Gastrocnemius medialis (tissue), 4 donors: ENCODE measurements around the gene C18orf63. TPM values are rescaled to one million over a fixed set of nuclear protein-coding genes. Genes with fewer than 3 reads are reported as not detected.

Experiments
- ATAC-seq, 2 donors: fragments of 150-250 bp; one replicate each; pipeline ENCODE4 v1.9.1; 2016
- DNase-seq, 2 donors: peaks; one replicate each; pipeline ENCODE4 v3.0.0-alpha.2; 2019
- H3K27ac ChIP-seq, 4 donors: fragments of 200-600 bp; sonication (generic); 1 replicate in 1 of 4; 2 replicates in 3 of 4; pipeline ENCODE4 v1.5.1; 2016 to 2018; ENCODE audit warnings: mild to moderate bottlenecking in 2 of 4, moderate library complexity in 1 of 4
- H3K27me3 ChIP-seq, 3 donors: fragments of 200-600 bp; sonication (generic) in 2 of 3; 1 replicate in 1 of 3; 2 replicates in 2 of 3; pipeline versions ENCODE4 v1.5.1 to v1.6.0; 2016 to 2019; ENCODE audit warnings: mild to moderate bottlenecking in 1 of 3, moderate library complexity in 1 of 3
- H3K36me3 ChIP-seq, 2 donors: fragments of 200-600 bp; sonication (generic) in 1 of 2; one replicate each; pipeline ENCODE4 v1.5.1; 2017 to 2018
- H3K4me1 ChIP-seq, 2 donors: fragments of 200-600 bp; sonication (generic) in 1 of 2; one replicate each; pipeline ENCODE4 v1.5.1; 2016 to 2017; ENCODE audit warnings: mild to moderate bottlenecking in 2 of 2
- H3K4me3 ChIP-seq, 4 donors: fragments of 200-600 bp; sonication (generic) in 3 of 4; 1 replicate in 1 of 4; 2 replicates in 3 of 4; pipeline ENCODE4 v1.5.1; 2016 to 2019; ENCODE audit warnings: mild to moderate bottlenecking in 2 of 4
- H3K9me3 ChIP-seq, 3 donors: fragments of 200-600 bp; sonication (generic) in 2 of 3; 1 replicate in 1 of 3; 2 replicates in 2 of 3; pipeline ENCODE4 v1.5.1; 2016 to 2019
- POLR2A ChIP-seq, 2 donors: fragments of 450-650 bp; IDR thresholded peaks; one replicate each; pipeline ENCODE4 v1.6.1; 2017; ENCODE audit warnings: antibody characterized with exemption in 2 of 2, mild to moderate bottlenecking in 2 of 2, moderate library complexity in 2 of 2
- in situ Hi-C, 4 donors: fragments of 200-750 bp; cut with MboI; loops; one replicate each; pipeline versions ENCODE4 v1.15.0 to v1.8.0; 2017; ENCODE audit warnings: low sequenced_read_pairs in 4 of 4
- intact Hi-C: fragments of 100-400 bp; cut with DNase I; formaldehyde crosslinking; loops from one replicate; pipeline ENCODE4 v1.15.1; 2023; ENCODE audit warnings: low total_unique reads
- total RNA-seq, 4 donors: library from RNA; depleted of rRNA; stranded (reverse); fragments of >200 nt; gene quantifications; one replicate each; pipeline versions ENCODE4 v1.1.0 to v1.2.3, GENCODE V29; 2016
- TF ChIP-seq, protein P1 (sequence below), 5 experiments: fragments of 450-650 bp in 3 of 5; fragments of 200-600 bp in 2 of 5; sonication (generic) in 2 of 5; IDR thresholded peaks in 4 of 5; conservative IDR thresholded peaks in 1 of 5; 1 replicate in 4 of 5; 2 replicates in 1 of 5; pipeline ENCODE4 v1.5.1; 2016 to 2019; ENCODE audit warnings: antibody characterized with exemption in 5 of 5, mild to moderate bottlenecking in 3 of 5, moderate library complexity in 3 of 5

C18orf63 gene
- total RNA-seq, 4 donors from 2014 or later = not detected

- Histone ChIP-seq H3K4me3 (no peak overlapping the region), H3K27ac (no peak overlapping the region), H3K4me1 (no peaks in the 10 kb centered on the region), H3K27me3 (no peaks in the 10 kb centered on the region), H3K36me3 (no peaks in the 10 kb centered on the region), H3K9me3 (no peaks in the 10 kb centered on the region)
- DNase-seq (no peak), ATAC-seq (no peak)
- in situ Hi-C loops = no loop called here
- TF ChIP-seq, protein P1, sequence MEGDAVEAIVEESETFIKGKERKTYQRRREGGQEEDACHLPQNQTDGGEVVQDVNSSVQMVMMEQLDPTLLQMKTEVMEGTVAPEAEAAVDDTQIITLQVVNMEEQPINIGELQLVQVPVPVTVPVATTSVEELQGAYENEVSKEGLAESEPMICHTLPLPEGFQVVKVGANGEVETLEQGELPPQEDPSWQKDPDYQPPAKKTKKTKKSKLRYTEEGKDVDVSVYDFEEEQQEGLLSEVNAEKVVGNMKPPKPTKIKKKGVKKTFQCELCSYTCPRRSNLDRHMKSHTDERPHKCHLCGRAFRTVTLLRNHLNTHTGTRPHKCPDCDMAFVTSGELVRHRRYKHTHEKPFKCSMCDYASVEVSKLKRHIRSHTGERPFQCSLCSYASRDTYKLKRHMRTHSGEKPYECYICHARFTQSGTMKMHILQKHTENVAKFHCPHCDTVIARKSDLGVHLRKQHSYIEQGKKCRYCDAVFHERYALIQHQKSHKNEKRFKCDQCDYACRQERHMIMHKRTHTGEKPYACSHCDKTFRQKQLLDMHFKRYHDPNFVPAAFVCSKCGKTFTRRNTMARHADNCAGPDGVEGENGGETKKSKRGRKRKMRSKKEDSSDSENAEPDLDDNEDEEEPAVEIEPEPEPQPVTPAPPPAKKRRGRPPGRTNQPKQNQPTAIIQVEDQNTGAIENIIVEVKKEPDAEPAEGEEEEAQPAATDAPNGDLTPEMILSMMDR (IDR thresholded peaks at IDR 0.05 in 4 of 5, conservative IDR thresholded peaks at IDR 0.05 in 1 of 5) = no peak
- no peak for TF ChIP-seq POLR2A (IDR thresholded peaks at IDR 0.05)
- intact Hi-C loops = no loop called here
These were observed 60.9 kb downstream of the C18orf63 start for GRCh38 chr18:74376523-74376922.

- Histone ChIP-seq H3K9me3 (no peaks in the 10 kb centered on the region), H3K27ac (no peak overlapping the region), H3K4me1 (no peaks in the 10 kb centered on the region), H3K4me3 (no peak overlapping the region), H3K36me3 (no peaks in the 10 kb centered on the region), H3K27me3 (no peaks in the 10 kb centered on the region)
- no peak for TF ChIP-seq POLR2A (IDR thresholded peaks at IDR 0.05)
- TF ChIP-seq, protein P1 (IDR thresholded peaks at IDR 0.05 in 4 of 5, conservative IDR thresholded peaks at IDR 0.05 in 1 of 5) = no peak
- DNase-seq = no peak
- intact Hi-C loops (no loop called here), in situ Hi-C loops (no loop called here)
- ATAC-seq = no peak
These were observed 62.1 kb downstream of the C18orf63 start for GRCh38 chr18:74377776-74378175.

GRCh38 chr18:74378179-74378682 lies 62.6 kb downstream of the C18orf63 start:
- in situ Hi-C loops = no loop called here
- Histone ChIP-seq H3K9me3 (no peaks in the 10 kb centered on the region), H3K36me3 (no peaks in the 10 kb centered on the region), H3K27me3 (no peaks in the 10 kb centered on the region), H3K4me1 (no peaks in the 10 kb centered on the region), H3K4me3 (no peak overlapping the region), H3K27ac (no peak overlapping the region)
- peak in 1 of 2 donors; percentile 34 for DNase-seq
- intact Hi-C loops = no loop called here
- peak in 1 of 2 donors; percentile 36 for ATAC-seq
- TF ChIP-seq, protein P1 (IDR thresholded peaks at IDR 0.05 in 4 of 5, conservative IDR thresholded peaks at IDR 0.05 in 1 of 5) = no peak
- no peak for TF ChIP-seq POLR2A (IDR thresholded peaks at IDR 0.05)

GRCh38 chr18:74380916-74381315 lies 65.3 kb downstream of the C18orf63 start:
- Histone ChIP-seq H3K27me3 (no peaks in the 10 kb centered on the region), H3K9me3 (no peaks in the 10 kb centered on the region), H3K4me3 (no peak overlapping the region), H3K4me1 (no peaks in the 10 kb centered on the region), H3K36me3 (no peaks in the 10 kb centered on the region), H3K27ac (no peak overlapping the region)
- no peak for ATAC-seq
- DNase-seq = no peak
- TF ChIP-seq, protein P1 (IDR thresholded peaks at IDR 0.05 in 4 of 5, conservative IDR thresholded peaks at IDR 0.05 in 1 of 5) = no peak
- no peak for TF ChIP-seq POLR2A (IDR thresholded peaks at IDR 0.05)
- in situ Hi-C loops = no loop called here
- intact Hi-C loops = no loop called here
